GM13976 (cell line): ENCODE results near the gene ZSCAN29.

Source experiments
- DNase-seq: peaks from one replicate; pipeline ENCODE4 v3.0.0; 2012; ENCODE audit warnings: low spot score
- in situ Hi-C: fragments of 300-500 bp; cut with MboI; formaldehyde crosslinking; loops from one replicate; pipeline ENCODE4 v1.12.0; 2022; ENCODE audit warnings: low sequenced_read_pairs, mixed read lengths, inconsistent platforms; ENCODE audit not compliant: unreplicated experiment
- TF ChIP-seq, protein P1 (sequence below): IDR thresholded peaks from 2 replicates; pipeline ENCODE4 v1.5.1; 2012; ENCODE audit warnings: borderline replicate concordance, mild to moderate bottlenecking; ENCODE audit not compliant: insufficient read depth; ENCODE audit errors: extremely low read depth, missing control alignments, control extremely low read depth

The ZSCAN29 gene

DNA sequence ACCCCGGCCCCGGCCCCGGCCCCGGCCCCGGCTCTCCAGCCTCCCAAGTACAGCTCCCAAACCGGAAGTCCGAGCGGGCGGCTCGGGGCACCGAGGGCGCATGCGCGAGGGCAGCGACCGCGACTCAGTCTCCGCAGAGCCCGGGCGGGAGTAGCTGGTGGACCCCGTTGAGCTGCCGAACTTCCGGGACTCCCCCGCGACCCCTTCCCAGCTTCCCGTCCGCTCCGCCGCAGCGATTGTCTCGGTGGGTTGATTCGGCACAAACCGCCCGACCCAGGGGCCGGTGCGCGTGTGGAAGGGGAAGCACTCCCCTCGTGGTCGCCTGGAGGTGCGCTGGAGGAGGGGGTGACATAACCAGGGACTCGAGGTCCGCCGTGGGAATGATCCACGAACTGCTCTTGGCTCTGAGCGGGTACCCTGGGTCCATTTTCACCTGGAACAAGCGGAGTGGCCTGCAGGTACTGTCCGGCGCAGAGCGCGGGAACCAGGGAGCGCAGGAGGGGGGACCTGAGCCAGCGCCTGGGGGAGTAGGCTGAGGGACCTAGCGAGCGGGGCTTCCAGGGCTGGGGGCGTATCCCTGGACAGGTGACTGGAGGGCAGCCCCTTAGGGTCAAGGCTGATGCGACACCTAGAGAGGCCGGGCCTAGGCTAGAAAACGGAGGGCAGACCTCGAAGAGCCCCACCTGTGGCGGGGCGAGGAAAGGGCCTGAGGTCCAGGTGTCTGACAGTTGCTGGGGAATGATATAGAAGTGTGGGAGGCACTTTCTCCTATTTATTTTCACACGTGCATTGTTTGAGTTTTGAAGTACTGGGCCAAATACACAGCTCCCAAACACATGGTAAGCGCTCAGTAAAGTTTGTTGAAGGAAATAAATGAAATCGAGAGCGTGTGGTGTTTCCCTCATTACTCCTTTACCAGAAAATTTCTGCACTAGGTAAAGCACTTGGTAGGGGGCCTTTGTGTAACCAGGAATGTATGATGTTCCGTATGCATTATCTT lies at the start of gene ZSCAN29, which contains the start of gene TUBGCP4:
Gene ZSCAN29 (minus strand): TSS at position 69 of the 1,000 bp plus-strand sequence. CDS start 1,130 bp downstream, outside the sequence.
Gene TUBGCP4 (plus strand): TSS at position 127 of the 1,000 bp plus-strand sequence. CDS start 254 bp downstream, at position 381.
- DNase-seq, result peak; percentile 97
- TF ChIP-seq, protein P1, sequence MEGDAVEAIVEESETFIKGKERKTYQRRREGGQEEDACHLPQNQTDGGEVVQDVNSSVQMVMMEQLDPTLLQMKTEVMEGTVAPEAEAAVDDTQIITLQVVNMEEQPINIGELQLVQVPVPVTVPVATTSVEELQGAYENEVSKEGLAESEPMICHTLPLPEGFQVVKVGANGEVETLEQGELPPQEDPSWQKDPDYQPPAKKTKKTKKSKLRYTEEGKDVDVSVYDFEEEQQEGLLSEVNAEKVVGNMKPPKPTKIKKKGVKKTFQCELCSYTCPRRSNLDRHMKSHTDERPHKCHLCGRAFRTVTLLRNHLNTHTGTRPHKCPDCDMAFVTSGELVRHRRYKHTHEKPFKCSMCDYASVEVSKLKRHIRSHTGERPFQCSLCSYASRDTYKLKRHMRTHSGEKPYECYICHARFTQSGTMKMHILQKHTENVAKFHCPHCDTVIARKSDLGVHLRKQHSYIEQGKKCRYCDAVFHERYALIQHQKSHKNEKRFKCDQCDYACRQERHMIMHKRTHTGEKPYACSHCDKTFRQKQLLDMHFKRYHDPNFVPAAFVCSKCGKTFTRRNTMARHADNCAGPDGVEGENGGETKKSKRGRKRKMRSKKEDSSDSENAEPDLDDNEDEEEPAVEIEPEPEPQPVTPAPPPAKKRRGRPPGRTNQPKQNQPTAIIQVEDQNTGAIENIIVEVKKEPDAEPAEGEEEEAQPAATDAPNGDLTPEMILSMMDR, result peak; percentile 54
- in situ Hi-C loops, result no loop called here

DNA sequence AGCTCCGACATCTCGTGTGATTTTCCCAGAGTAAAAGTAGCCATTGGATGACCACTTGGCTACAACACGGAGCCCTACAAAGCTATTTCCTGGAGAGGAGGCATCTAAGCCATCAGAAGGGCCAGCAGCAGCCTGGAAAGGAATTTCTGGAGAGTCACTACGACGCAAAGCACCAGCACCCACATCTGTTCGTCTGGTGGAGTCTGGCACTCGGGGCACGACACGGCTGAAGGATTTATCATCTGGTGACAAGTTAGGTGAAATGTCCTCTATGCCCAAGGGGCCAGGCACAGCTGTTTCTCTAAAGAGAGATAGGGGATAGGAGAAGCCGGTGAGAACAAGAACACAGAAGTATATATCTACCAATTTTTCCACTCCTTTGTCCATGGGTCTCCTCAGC lies 49.6 kb upstream of the ZSCAN29 start:
- TF ChIP-seq, protein P1, result no peak
- no peak for DNase-seq
- in situ Hi-C loops, result no loop called here

DNA sequence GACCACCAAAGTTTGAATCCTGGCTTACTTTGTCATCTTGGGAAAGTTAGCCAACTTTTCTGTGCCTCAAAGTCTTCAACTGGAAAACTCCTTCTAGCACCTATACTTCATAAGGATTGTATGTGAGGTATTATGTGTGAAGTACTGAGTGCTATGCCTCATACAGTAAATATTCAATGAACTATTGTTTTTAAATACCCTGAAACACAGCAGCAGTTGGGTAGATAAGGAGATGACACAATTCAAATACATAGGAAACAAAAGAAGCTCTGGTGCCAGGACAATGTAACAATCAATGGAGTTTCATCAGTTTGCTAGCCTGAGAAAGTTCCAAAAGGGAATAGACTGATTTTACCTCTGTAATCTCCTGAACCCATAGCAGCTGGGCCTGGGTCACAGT lies 43.4 kb upstream of the ZSCAN29 start:
- DNase-seq, result no peak
- in situ Hi-C loops, result no loop called here
- TF ChIP-seq, protein P1, result no peak

DNA sequence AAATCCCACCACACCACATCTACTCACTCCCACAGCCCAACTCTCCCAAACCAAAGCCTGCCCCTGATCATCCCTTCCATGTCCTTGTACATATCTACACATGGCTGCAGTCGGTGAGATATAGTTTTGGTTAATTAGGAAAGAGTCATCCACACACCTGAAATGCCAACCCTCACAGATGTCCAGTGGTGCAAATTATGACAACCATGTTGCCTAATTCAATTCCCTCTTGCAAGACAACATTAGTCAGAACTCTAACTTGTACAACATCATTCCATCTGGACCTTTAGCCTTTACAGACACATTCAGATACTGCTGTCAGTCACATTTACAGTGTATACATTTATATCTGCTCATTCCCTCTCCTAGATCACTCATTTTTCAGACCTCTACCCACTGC lies 41.3 kb upstream of the ZSCAN29 start:
- DNase-seq, result no peak
- in situ Hi-C loops, result no loop called here

DNA sequence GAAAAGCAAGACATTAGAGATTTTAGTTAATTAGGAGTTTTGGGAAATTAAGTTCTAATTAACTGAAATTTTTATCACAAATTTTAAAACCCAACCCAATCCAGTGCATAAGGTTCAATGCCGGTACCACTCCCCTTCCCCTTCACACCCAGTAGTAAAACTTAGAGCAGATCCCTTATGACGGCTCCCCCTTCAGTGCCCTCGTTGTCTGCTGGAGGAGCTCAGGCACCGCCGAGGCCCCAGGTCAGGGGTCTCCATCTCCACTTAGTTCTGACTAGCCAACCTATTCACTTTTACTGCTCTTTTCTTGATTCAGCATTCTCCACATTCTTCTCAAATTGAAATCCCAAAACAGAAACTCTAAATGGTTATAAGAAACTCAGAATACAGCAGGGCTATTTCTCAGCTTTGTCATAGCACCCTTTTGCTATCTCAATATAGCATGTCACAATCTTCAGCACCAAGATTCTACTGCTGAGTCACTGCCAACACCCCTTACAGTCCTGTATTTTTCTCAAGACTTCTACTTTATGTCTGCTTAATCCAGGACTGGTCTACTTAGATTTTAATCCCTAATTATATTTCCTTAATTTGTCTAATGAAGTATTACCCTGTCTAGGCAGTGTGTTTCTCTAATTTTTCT lies 39.9 kb upstream of the ZSCAN29 start:
- in situ Hi-C loops, result no loop called here
- DNase-seq, result no peak

More for the DNA sequence above, 41.3 kb upstream of the ZSCAN29 start:
- TF ChIP-seq, protein P1, result no peak

DNA sequence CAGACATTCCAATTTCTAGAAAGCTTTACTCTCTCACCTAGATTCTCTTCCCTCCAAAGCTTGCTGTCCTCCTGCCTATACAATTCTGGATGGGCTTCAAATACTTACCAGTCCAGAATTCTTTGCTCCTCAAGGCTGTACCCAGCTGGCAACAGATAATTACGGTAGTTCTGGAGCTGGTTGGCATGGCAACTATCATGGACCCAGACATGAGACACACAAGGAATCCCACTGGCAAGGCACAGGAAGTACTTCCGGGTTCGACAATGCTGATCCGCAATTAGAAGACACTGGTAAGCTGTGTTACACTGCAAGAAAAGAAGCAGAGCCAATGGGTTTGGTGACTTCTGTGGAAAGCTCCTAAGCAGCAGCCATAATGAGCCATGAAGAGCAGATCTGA lies 37.9 kb upstream of the ZSCAN29 start:
- no peak for DNase-seq
- in situ Hi-C loops, result no loop called here
- TF ChIP-seq, protein P1, result no peak

More for the DNA sequence above, 39.9 kb upstream of the ZSCAN29 start:
- TF ChIP-seq, protein P1, result no peak
